Hair follicular keratinocyte (primary cell): ENCODE data around the gene TMEM269. TPM values are rescaled to one million over a fixed set of nuclear protein-coding genes. Genes with fewer than 3 reads are reported as not detected.

Experiments used
- total RNA-seq: library from RNA; depleted of rRNA; stranded (reverse); fragments of >200 nt; gene quantifications from 2 replicates; pipeline ENCODE4 v1.2.3, GENCODE V29; 2015

The TMEM269 gene
- not detected in 2 replicates for total RNA-seq

GRCh38 chr1:42784946-42785693 lies at the start of gene TMEM269:
TMEM269 (plus strand) TSS chr1:42784991; CDS start chr1:42789894, 4,903 bp downstream.

GRCh38 chr1:42739753-42740700 lies 44.8 kb upstream of the TMEM269 start, which contains the start of gene CLDN19:
CLDN19 (minus strand) TSS chr1:42740236; CDS start chr1:42740063, 173 bp downstream.

GRCh38 chr1:42766741-42767509 lies 17.9 kb upstream of the TMEM269 start, which contains the start of the genes C1orf50 and P3H1:
C1orf50 (plus strand) TSS chr1:42767249; CDS start chr1:42767312, 63 bp downstream.
P3H1 (minus strand) TSS chr1:42767028; CDS start chr1:42766971, 57 bp downstream.

GRCh38 chr1:42816585-42817439 lies 32.0 kb downstream of the TMEM269 start, which contains the start of the genes ERMAP and SVBP:
ERMAP (plus strand) TSS chr1:42817122; CDS start chr1:42830449, 13,327 bp downstream.
SVBP (minus strand) TSS chr1:42817397; CDS start chr1:42816544, 853 bp downstream.

GRCh38 chr1:42846257-42847110 lies 61.7 kb downstream of the TMEM269 start, which contains the start of gene ZNF691:
ZNF691 (plus strand) TSS chr1:42846613; CDS start chr1:42849659, 3,046 bp downstream.

Other genes with a start within 250 kb of the TMEM269 start
- 59.0 and 89.4 TPM in 2 replicates for gene PPIH, start 126.6 kb upstream of the TMEM269 start, total RNA-seq
- gene YBX1, start 102.6 kb upstream of the TMEM269 start, total RNA-seq = 911 and 1,172 TPM in 2 replicates
- not detected in 2 replicates for gene CLDN19, start 44.8 kb upstream of the TMEM269 start, total RNA-seq
- gene P3H1, start 18.0 kb upstream of the TMEM269 start, total RNA-seq = 42.9 and 45.5 TPM in 2 replicates
- 4.2 and 6.4 TPM in 2 replicates for gene C1orf50, start 17.7 kb upstream of the TMEM269 start, total RNA-seq
- gene ERMAP, start 32.1 kb downstream of the TMEM269 start, total RNA-seq = 5.5 and 11.2 TPM in 2 replicates
- gene SVBP, start 32.4 kb downstream of the TMEM269 start, total RNA-seq = 23.0 and 24.6 TPM in 2 replicates
- 6.0 and 6.2 TPM in 2 replicates for gene ZNF691, start 61.6 kb downstream of the TMEM269 start, total RNA-seq
- gene SLC2A1, start 173.9 kb downstream of the TMEM269 start, total RNA-seq = 509 and 629 TPM in 2 replicates